Activated CD4-positive, alpha-beta T cell treated with anti-CD3 and anti-CD28 coated beads, Interleukin-2, amount 50 U/mL, for 1 hour (primary cell): ENCODE measurements around the gene LHX2.

Experiments used
- DNase-seq: peaks from one replicate; pipeline ENCODE4 v3.0.0-alpha.2; 2020

LHX2 gene

DNA sequence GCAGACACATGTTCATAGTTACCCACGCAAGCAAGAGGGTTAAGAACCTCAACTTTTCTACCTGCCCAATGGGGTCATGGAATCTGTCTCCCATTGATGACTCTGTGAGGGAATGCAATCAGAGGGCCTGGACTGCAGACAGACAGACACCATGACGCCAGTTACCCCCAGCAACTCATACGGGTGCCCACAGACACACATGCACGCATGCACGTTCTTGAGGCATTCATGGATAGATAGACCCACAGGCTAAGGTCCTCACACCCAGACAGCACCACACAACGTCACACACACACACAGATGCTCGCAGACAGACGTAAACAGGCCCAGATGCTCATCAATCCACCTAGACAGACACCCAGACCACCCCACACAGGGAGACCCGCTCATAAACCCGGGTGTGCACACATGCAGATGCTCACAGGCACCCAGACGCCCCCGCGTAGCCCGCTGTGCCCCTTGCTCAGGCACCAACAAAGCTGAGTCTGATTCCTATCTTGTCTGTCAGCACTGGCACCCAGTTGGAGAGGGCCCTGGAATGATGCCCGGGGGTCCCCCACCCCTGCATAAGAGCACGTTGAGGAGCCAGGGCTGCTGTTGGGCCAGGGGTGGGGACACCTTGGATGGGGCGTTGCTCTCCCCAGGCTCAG lies 23.6 kb downstream of the LHX2 start:
- no peak for DNase-seq

DNA sequence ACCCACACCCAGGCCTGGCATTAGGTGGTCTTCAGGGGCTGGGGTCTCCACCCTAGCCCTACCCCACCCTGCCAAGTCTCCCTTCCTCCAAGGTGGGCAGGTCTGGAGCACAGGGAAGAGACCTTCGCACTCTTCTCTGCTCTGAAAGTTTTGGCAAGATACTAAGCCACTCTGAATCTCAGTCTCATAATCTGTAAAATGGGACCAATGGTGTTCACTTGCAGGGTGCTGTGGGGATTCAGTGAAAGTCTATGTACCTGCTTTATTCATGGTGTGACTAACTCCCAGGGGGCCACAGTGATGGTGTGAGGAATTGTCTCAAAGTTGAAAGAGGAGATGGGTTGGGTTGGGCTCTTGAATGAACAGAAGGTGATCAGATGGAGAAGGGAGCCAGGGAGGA lies 25.0 kb downstream of the LHX2 start:
- DNase-seq = no peak

DNA sequence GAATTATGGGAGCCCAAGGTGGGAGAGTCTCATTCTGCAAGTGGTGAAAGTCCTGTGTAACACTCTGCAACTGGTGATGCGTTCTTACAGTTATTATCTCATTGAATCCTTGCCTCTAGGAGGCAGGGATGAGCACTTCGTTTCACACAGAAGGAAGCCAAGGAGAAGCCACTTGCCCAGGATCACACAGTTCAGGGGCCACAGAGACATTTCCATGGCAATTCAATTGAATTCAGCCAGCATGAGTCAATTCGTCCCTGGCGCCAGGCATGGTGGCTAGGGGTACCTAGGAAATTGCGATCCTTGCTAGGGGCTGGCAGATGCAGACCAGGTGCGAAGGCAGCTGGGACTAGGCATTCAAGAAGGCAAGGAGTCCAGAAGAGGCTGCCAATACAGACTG lies 26.2 kb downstream of the LHX2 start:
- no peak for DNase-seq

DNA sequence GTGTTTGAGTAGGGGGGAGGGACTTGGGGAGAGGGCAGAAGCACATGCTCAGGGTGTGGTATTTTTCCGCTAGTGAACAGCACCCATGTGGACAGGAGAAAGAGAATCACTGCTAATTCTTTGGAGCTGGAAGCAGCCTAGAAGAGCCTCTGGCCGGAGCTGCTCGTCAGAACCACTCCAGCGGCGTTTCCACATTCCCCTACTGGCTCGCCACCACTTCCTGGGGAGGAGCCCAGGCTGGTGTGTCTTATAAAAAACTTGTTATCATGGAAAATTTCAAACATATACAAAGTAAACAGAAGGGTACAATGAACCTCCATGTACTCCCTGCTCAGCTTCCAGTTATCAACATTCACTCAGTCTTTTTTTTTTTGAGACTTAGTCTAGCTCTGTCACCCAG lies 26.7 kb downstream of the LHX2 start:
- no peak for DNase-seq

DNA sequence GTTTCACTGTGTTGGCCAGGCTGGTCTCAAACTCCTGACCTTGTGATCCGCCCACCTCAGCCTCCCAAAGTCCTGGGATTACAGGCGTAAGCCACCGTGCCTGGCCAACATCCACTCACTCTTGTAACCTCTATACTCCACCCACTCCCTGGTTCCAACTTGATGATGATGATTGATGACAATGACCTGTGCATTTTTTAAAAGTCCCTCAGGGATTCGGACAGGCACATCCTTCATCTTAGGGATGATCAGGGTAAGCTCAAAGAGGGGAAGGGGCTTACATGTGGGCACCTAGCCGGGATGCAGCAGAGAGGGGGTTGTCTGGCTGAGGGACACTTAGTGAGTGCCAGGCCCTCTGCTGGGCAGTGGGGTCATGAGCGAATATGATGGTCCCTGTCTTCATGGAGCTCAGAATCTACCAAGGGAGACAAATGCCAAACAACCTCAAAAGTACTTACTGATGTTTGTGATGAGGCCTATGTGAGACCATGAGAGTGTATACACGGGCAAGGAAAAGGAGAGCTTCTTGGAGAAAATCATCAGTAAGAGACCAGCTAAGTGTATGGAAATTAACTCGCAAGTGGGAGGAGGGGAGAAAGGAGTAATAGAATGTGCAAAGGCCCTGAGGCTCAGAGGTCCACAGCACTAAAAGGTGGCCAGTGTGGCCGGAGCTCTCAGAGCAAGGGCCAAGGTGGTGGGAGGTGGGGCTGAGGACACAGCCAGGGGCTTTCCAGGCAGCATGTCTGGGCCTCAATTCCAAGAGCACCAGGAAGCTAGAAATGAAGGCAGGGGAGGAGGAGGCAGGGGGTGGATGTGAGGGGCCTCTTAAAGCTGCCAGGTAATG lies 27.4 kb downstream of the LHX2 start:
- no peak for DNase-seq

DNA sequence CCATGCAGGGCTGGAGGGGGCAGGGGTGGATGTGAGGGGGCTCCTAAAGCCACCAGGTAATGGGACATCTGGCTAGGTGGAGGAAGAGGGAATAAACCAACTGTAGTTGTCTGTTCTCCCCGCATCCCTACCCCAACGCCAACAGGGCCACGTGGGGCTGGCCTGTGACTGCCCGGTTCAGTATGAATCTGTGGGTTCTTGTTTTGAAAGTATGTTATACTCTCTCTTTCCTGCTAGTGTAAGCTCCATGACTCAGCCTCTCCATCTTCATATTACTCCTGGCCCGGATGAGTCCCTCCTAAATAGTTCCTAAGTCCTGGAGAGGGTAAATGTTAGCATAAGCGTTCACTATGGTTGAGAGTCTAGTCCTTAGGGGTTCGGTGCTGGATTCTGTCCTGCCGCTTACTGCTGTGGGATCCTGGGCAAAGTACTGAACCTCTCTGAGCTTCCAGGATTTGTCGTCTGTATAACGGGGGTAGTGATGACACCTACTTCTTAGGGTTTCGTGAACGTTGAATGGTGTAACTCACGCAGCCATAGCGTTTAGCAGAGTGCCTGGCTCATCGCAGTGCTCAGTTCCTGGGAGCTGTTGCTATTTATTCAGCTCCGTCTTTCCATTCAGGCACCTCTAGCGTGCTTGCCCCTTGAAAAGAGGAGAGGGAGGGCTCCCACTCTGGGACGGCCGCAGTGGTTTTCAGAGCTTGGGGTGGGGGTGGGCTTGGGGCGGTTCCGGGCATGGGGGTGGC lies 28.8 kb downstream of the LHX2 start:
- DNase-seq = no peak

DNA sequence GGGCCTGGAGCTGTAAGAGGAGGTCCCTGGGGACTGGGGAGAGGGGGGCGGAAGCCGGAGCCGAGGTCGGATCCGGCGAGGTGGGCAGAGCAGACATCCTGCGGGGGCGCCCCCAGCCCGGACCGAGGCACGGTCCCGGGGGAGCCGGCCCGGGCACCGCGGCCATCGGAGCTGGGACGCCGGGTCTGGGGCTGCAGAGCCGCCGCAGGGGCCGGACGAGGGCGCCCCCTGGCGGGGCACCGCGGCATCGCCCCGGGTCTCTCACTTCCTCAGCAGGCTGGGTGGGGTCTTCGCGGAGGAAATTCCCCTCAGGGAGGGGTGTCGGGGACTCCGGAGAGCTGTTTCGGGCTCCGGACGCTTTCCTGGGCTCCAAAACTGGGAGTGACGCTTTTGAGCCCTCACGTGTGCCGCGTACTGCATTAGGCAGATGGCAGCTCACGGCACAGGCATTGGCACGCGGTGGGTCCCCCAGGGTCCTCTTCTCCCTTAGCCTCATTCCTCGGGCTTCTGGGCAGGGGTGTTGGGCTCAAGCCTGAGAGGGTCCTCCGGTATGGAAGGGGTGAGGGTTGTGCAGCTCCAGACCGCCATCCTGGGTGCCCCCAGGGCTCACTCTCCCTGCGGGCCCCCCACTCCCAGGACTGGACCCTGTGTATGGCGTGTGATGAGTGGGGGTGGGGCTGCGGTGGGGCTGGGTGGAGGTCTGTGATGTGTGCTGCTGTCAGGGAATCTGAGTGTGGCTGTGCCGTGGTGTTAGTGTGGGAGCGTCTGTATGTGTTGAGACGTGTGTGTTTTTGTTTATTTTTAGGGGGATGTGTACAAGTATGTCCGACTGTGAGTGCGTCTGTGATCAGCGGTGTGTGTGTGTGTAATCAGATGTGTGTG lies 29.6 kb downstream of the LHX2 start:
- DNase-seq = peak; percentile 18

DNA sequence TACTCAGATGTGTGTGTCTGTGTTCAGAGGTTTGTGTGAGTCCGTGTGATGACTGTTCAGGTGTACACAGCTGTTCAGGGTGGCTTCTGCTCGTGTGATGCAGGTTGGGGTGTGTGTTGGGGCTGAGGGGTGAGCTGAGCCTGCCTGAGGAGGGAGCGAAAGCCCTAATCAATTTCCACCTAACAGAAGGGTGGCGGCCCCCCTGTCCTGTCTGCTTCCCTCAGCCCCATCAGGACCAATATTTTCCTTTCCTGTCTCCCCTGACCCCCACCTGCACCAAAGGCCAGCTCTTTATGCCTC lies 30.2 kb downstream of the LHX2 start:
- no peak for DNase-seq

DNA sequence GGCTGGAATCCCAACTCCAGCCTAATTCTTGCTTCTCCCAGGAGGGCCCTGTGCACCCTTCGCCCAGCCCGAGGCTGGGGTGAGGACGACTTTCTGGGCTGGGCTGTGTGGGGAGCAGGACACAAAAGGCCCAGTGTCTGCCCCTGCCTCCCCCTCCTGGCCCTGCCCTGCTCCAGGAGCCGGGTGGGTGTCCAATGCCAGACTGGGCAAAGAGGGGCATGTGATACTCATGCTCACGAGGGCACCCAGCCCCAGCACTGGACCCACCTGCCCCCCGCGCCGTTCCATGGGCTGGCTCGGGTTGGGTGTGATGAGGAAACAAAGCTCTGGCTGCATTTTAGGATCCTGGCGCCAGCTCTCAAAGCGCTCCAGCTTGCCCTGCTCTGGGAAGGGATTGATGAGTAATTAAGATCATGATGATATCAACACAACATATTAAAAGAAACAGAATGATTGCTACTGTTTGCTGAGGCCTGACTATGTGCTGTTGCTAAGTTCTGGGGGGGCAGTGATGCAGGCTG lies 30.7 kb downstream of the LHX2 start:
- DNase-seq = no peak

DNA sequence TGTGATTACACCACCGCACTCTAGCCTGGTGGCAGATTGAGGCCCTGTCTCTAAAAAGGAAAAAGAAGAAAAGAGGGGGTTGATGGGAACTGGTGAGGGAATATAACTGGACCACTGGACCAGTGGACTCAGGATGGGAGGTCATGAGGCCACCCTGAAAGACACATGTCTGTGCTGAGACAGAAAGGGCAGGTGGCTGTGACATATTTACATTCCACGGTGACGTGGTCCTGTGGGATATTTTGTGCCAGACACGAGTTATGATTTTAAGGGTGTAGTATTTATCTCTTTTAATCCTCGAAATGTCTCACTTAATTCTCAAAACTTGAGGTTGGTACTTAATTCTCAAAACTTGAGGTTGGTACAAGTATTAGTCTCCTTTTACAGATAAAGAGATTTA lies 32.9 kb downstream of the LHX2 start:
- DNase-seq = no peak

DNA sequence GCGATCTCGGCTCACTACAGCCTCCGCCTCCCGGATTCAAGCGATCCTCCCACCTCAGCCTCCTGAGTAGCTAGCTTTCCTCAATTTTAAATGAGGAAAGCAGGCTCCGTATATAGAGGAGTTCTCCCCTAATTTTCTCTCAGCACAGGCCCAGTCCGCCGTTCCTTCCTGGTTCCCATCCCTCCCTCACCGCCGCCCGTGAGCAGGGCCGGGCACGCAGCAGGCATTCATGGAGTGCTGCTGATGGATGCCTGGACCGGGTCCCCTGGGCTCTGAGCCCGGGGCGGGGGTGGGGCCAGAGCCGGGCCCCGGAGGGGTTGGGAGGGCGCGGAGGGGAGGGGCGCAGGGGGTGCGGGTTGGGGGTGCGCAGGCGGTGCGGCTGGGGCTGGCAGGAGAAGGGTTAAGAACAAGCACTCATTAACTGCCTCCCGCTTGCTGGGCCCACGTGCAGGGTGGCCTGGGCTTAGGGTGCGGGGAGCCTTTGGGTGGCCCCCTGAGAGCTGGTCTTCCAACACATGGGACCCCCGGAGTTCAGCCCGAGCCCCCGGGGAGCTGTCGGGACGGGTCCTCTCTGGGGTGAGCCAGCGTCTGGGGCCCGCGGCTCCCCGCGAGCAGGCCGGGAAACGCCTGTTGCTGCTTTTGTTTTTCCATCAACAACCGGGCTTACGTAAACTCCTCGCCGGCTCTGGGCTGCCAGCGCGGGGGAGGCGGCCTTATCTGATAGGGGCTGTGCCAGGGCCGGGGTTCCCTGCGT lies 33.7 kb downstream of the LHX2 start:
- DNase-seq = no peak

DNA sequence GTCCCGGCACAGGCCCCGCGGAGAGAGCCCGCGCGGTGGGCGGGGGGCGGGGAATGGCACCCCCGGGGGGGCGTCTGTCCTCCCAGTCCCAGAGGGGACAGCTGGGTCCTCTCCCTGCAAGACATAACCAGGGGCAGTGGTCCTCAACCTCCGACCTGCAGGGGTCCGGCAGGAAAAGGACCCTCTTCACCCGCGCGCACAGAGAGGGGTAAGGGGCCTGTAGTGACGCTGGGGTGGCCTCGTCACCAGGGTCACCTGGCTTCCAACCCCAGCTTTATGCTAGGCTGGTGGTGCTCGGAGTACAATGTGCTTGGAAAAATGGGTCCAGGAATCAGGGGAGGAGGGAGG lies 34.2 kb downstream of the LHX2 start:
- DNase-seq = no peak

DNA sequence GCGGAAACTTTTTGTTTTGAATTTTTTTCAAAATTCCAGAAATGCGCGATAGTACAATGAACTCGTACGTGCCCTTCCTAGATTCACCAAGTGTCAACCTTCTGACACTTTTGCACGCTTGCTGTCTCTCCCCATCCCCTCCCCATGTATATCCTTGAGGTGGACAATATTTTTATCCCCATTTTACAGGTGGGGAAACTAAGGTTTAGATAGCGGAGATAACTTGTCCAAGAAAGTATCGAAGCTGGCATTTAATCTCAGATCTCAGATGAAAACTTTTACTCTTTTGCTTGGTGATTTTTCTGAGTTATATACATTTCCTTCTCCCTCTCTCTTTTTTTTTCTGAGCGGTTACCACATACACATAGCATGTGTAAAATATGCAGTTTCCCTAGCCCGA lies 34.6 kb downstream of the LHX2 start:
- no peak for DNase-seq

DNA sequence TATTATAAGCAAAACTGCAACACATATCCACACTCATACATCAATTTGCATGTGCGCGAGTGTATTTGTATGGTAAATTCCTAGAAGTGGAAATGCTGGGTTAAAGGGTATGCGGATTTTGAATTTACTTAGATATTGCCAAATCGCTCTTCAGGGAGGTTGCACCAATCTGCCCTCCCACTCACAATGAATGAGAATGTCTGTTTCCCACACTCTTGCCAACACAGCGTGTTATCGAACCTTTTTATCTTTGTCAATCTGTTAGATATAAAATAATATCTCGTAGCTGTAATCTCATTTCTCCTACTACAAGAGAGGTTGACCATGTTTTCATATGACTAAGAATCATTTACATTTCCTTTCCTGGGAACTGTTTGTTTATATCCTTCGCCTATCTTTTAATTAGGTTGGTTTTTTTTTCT lies 35.7 kb downstream of the LHX2 start:
- no peak for DNase-seq

DNA sequence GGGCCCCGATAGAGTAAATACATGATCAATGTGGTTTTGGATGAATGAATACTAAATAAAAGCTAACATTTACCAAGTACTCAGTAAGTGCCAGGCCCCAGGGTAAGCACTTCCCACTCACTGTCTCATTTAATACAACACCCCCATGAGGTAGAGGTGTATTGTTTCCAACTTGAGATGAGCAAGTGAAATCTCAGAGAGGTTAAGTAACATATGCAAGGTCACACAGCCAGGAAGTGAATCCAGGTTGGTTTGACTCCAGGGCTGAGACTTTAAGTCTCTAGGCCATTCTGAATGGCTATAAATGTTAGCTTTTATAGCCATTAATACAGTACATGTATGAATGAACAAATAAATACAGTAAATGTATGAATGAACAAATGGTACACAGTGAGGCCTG lies 39.4 kb downstream of the LHX2 start:
- no peak for DNase-seq

DNA sequence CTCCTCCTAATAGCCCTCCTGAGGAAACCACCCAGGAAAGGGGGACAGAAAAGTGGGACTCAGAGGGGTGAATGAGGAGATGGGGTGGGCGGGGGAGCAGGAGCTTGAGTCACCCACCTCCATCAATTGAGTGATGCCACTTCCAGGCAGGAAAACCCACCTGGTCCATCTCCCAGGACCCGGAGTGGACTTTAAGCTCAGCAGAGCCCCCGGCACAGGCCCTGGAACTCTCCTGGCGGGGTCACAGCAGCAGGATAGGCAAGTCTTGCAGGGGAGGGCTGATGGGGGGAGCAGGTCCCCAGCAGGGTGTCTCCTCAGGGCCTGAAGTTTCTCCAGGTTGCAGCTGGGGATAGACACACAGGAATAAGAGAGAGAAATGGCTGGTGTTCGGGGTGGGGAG lies 40.8 kb downstream of the LHX2 start:
- no peak for DNase-seq

DNA sequence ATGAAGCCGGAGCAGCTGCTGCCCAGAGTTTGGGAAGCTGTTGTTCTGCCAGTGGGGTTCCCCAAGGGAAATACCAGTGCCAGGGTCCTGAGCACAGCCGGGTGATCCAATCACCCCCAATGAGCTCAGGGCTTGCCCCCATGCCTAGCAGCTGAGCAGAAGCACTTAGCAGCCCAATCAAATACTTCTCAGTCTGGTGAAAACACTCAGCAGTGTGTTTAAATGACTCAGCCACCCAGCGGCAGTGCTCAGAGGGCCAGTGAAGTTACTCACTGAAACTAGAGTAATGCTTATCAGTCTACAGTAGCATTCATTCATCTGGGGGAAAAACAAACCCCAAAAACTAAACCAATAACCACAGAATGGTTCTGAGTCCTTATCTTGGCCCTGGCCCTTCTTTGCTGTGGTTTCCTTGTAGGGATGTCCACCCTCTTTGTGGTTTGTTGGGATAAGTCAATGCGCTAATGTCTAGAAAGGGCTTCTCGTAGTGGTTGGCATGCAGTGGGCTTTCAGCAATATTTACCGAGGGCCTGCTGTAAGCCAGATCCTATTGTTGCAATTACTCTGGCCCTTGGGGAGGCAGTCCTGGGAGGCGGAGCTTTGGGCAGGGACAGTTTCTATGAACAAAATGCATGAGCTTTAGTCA lies 43.1 kb downstream of the LHX2 start:
- DNase-seq = no peak

DNA sequence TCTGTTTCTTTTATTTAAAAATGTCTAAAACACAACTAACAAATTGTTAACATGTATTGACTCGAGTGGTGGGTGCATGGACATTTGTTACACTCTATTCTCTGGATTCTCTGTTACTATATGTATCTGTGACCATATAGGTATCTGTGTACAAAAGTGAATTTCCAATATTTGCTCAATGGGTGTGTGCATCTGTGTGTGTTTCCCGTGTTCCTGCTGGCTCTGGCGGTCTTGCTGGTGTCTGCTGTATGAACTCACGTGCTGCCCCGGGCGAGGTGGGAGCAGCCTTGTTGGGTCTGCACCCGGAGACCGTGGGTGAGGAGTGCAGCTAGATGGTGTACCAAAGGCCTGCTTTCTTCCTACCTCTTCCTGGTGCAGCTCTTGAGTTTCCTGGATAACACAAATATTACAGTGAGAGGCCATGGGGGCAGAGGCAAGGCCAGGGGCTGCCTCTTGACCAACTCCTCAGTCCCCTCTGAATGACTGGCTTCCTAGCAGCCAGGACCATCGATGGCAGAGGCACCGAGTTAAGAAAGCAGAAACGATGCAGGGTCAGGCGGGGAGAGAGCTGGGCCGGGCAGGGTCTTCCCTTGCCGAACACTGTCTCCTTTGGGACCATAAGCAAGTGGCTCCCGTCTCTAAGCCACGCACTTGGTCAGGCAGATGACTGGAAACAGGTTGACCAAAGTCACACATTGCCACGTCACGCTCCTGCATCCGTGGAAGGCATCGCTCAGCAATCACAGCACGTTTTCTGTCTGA lies 49.5 kb downstream of the LHX2 start:
- DNase-seq = no peak

DNA sequence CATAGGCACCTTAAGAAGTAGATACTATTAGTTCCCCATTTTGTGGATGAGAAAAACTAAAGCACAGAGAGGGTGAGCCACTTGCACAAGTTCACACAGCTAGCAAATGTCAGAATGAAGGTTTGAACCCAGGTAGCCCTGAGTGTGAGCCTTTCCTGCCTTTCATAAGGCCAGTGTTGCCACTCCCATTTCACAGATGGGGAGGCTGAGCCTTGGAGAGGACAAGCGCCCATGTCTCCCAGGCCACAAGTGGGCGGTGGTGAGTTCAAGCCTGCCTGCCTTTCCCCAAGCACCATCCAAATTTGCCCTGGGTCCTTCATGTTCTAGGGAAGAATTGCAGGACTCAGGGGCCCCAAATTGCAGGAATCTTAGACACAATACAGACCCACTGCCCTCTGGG lies 50.6 kb downstream of the LHX2 start:
- no peak for DNase-seq

DNA sequence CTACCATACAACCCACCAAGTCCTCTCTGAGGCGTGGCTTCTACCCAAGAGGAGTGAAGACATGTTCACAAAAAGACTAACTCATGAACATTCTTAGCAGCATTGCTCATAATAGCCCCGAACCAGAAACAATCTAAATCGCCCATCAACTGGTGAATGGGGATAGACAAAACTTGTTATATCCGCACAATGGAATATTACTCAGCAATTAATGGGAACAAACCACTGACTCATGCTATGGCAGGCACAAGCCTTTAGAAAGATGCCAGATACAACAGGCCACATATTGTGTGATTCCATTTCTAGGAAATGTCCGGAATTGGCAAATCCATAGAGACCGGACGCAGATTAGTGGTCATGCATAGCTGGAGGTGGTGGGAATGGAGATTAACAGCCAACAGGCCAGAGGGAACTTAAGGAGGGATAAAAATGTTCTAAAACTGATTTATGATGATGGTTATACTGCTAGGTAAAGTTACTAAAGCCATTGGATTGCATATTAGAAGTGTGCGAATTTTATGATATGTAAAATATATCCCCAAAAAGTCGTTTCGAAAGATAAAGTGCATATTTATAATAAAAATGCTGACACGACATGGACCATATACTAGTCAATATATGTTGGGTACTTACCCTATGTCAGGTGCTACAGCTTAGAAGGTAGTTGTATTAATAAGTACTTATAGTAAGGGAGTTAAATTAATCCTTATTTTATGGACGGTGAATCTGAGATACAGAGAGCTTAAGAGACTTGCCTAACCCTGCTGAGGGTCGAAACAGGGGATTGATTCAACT lies 55.4 kb downstream of the LHX2 start:
- DNase-seq = no peak
